HG02870 (cell line): ENCODE measurements around the gene VPS37B.

Experiments
- ATAC-seq: cut with Tn5 transposase; IDR thresholded peaks from one replicate; pipeline ENCODE4 v1.9.1; 2021; ENCODE audit warnings: mild to moderate bottlenecking, moderate library complexity; ENCODE audit not compliant: unreplicated experiment

The VPS37B gene

DNA sequence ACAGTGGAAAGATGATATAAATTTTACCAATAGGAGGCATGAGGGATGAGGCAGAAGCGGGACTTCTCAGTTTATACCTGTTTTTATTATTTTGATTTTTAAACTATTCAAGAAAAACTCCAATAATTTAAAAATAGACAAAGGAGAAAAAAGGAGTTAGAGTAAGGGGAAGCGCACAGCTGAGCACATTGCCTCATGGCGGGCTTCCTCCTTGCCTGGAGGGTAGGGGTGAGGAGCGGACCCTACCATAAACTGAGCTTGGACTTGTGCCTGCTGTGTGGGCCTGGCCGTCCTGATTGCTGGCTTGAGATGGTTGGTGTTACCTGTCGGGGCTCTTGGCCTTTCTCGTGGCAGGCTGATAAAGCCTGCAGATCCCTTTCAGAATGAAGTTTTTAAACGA lies 75.8 kb downstream of the VPS37B start:
- ATAC-seq, result no peak

GRCh38 chr12:122819209-122819785 lies 76.6 kb downstream of the VPS37B start:
- no peak for ATAC-seq
